ENCODE measurements around the gene FITM2. TPM values are rescaled to one million over a fixed set of nuclear protein-coding genes. Genes with fewer than 3 reads are reported as not detected.

Gene FITM2
- total RNA-seq, 6 donors from 2014 or later = 8.7 to 15.7 (median 10.9) TPM

- ATAC-seq (ENCODE audit: low FRiP score in 2 of 2) = no peak
- Histone ChIP-seq H3K4me3 (no peak overlapping the region), H3K9me3 (no peaks in the 10 kb centered on the region), H3K27ac (no peak overlapping the region), H3K36me3 (no peaks in the 10 kb centered on the region), H3K27me3 (no peaks in the 10 kb centered on the region), H3K4me1 (no peaks in the 10 kb centered on the region)
- TF ChIP-seq EP300 (IDR thresholded peaks at IDR 0.05) = no peak
- TF ChIP-seq POLR2A (IDR thresholded peaks at IDR 0.05) = no peak
- TF ChIP-seq CTCF (IDR thresholded peaks at IDR 0.05) = no peak
- TF ChIP-seq POLR2AphosphoS5 (IDR thresholded peaks at IDR 0.05) = no peak
- no peak for DNase-seq
- WGBS, 2 donors = 61 to 66% methylated on average over 5 of the region's 5 CpGs
Measured at GRCh38 chr20:44264287-44264686, 46.7 kb downstream of the FITM2 start.

GRCh38 chr20:44258226-44258890 lies 52.6 kb downstream of the FITM2 start:
- Histone ChIP-seq H3K4me1 (no peaks in the 10 kb centered on the region), H3K4me3 (no peak overlapping the region), H3K27me3 (no peaks in the 10 kb centered on the region), H3K36me3 (no peaks in the 10 kb centered on the region), H3K9me3 (no peaks in the 10 kb centered on the region), H3K27ac (no peak overlapping the region)
- ATAC-seq (ENCODE audit: low FRiP score in 2 of 2) (peak in 1 of 2 donors; percentile 2), DNase-seq (peak in 1 of 2 donors; percentile 73)
- TF ChIP-seq POLR2A (IDR thresholded peaks at IDR 0.05) (no peak), EP300 (IDR thresholded peaks at IDR 0.05) (no peak), CTCF (IDR thresholded peaks at IDR 0.05) (no peak), POLR2AphosphoS5 (IDR thresholded peaks at IDR 0.05) (no peak)
- WGBS, 2 donors = 86 to 88% methylated on average over 16 to 26 of the region's 28 CpGs

- Histone ChIP-seq H3K36me3 (no peaks in the 10 kb centered on the region), H3K4me1 (no peaks in the 10 kb centered on the region), H3K27me3 (no peaks in the 10 kb centered on the region), H3K4me3 (no peak overlapping the region), H3K27ac (no peak overlapping the region), H3K9me3 (no peaks in the 10 kb centered on the region)
- ATAC-seq (ENCODE audit: low FRiP score in 2 of 2) = no peak
- no peak for TF ChIP-seq POLR2A (IDR thresholded peaks at IDR 0.05)
- peak in 1 of 2 donors; percentile 76 for DNase-seq
- WGBS, 2 donors = 90 to 94% methylated on average over 15 to 21 of the region's 21 CpGs
Measured at GRCh38 chr20:44256961-44257360, 54.0 kb downstream of the FITM2 start.

- H3K9me3 ChIP-seq = no peaks in the 10 kb centered on the region
- TF ChIP-seq POLR2A (IDR thresholded peaks at IDR 0.05) (no peak), CTCF (IDR thresholded peaks at IDR 0.05) (no peak), POLR2AphosphoS5 (IDR thresholded peaks at IDR 0.05) (no peak), EP300 (IDR thresholded peaks at IDR 0.05) (no peak)
- H3K36me3 ChIP-seq = no peaks in the 10 kb centered on the region
- H3K27me3 ChIP-seq = no peaks in the 10 kb centered on the region
- no peak overlapping the region for H3K27ac ChIP-seq
- no peak overlapping the region for H3K4me3 ChIP-seq
- no peaks in the 10 kb centered on the region for H3K4me1 ChIP-seq
- 88 to 100% methylated on average over 1 of the region's 1 CpG for WGBS, 2 donors
- ATAC-seq (ENCODE audit: low FRiP score in 2 of 2) (no peak), DNase-seq (no peak)
Measured at GRCh38 chr20:44255942-44256341, 55.1 kb downstream of the FITM2 start.

GRCh38 chr20:44254073-44254472 lies 56.9 kb downstream of the FITM2 start:
- Histone ChIP-seq H3K4me1 (no peaks in the 10 kb centered on the region), H3K27me3 (no peaks in the 10 kb centered on the region), H3K27ac (no peak overlapping the region), H3K9me3 (no peaks in the 10 kb centered on the region), H3K4me3 (no peak overlapping the region), H3K36me3 (no peaks in the 10 kb centered on the region)
- 79 to 84% methylated on average over 7 to 8 of the region's 8 CpGs for WGBS, 2 donors
- TF ChIP-seq POLR2AphosphoS5 (IDR thresholded peaks at IDR 0.05) (no peak), POLR2A (IDR thresholded peaks at IDR 0.05) (no peak), CTCF (IDR thresholded peaks at IDR 0.05) (no peak), EP300 (IDR thresholded peaks at IDR 0.05) (no peak)
- ATAC-seq (ENCODE audit: low FRiP score in 2 of 2) (no peak), DNase-seq (no peak)

Measured in upper lobe of left lung (tissue), 6 donors.